ENCODE data around the gene GPM6B.

Gene GPM6B

DNA sequence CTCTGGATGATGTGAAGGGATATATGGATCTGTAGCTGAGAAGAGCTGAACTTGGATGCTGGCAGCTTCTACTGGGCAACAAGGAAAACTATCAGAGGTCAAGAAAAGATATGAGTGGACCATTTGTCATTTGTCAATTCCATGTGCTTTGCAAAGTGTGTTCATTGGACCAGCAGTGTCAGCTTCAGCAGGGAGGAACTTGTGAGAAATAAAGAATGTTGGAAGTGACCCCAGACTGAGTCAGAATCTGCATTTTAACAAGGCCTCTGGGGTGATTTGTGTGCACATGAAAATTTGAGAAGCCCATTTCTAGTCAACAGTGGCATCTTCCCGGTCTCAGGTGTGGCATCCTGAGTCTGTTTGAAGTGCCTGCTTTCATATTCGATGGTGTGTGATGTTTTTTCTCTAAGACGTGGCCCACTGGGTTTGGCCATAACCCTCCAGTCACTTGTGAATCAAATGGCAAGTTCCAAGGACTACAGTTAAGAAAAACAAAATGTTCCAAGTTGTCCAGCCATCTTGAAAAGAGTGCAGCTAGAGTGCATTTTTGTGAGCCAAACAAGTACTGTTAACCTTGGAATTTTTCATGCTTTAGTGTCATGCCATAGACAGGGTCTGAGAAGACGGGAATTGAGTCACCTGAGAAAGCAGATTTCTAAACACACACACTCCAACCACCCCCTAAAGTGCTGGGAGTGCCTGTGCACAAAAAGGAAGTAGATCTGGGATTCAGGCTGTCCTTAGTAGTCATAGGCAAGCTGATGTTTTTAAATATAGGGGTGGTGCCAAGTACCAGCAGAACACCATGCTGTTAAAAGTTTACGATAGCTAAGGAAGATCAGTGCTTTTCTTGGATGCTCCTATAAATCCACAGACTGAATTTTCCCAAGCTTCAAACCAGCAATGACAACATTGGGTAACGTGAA lies 26.4 kb downstream of the GPM6B start:
- Histone ChIP-seq H3K36me3 (ENCODE audit: control insufficient read depth, low read length) (no peaks in the 10 kb centered on the region), H3K4me1 (ENCODE audit: control insufficient read depth, low read length) (peaks cover 14% of the 10 kb centered on the region), H3K4me2 (ENCODE audit: low read length) (no peak overlapping the region), H3K9me3 (ENCODE audit: control insufficient read depth, insufficient read depth, low read length) (no peaks in the 10 kb centered on the region), H4K20me1 (ENCODE audit: control insufficient read depth, insufficient read depth, low read depth, low read length) (no peaks in the 10 kb centered on the region), H3K9me2 (replicated peaks; ENCODE audit: control insufficient read depth, low read length) (no peaks in the 10 kb centered on the region), H3K4me3 (ENCODE audit: low read length) (no peak overlapping the region), H3K27ac (ENCODE audit: low read depth, low read length) (no peak overlapping the region), H3K27me3 (ENCODE audit: control insufficient read depth, low read length) (no peaks in the 10 kb centered on the region), H3K79me2 (ENCODE audit: control insufficient read depth, low read length) (no peaks in the 10 kb centered on the region), H3F3A (ENCODE audit: control insufficient read depth, insufficient read depth) (no peaks in the 10 kb centered on the region)
- TF ChIP-seq, protein P1, sequence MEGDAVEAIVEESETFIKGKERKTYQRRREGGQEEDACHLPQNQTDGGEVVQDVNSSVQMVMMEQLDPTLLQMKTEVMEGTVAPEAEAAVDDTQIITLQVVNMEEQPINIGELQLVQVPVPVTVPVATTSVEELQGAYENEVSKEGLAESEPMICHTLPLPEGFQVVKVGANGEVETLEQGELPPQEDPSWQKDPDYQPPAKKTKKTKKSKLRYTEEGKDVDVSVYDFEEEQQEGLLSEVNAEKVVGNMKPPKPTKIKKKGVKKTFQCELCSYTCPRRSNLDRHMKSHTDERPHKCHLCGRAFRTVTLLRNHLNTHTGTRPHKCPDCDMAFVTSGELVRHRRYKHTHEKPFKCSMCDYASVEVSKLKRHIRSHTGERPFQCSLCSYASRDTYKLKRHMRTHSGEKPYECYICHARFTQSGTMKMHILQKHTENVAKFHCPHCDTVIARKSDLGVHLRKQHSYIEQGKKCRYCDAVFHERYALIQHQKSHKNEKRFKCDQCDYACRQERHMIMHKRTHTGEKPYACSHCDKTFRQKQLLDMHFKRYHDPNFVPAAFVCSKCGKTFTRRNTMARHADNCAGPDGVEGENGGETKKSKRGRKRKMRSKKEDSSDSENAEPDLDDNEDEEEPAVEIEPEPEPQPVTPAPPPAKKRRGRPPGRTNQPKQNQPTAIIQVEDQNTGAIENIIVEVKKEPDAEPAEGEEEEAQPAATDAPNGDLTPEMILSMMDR (IDR thresholded peaks at IDR 0.05; ENCODE audit: low read depth, low read length, poor library complexity, severe bottlenecking), result no peak
- no peak for TF ChIP-seq EZH2phosphoT487 (IDR thresholded peaks at IDR 0.05; ENCODE audit: borderline replicate concordance, low read length)

GRCh38 chrX:13786048-13786447 lies 30.8 kb downstream of the GPM6B start:
- H3F3A ChIP-seq (ENCODE audit: control insufficient read depth, insufficient read depth), result no peaks in the 10 kb centered on the region
- 0 out of 2 replicates have a peak, but pooled peaks cover under 1% of the 10 kb centered on the region for H3K4me1 ChIP-seq (ENCODE audit: control insufficient read depth, low read length)
- no peak overlapping the region for H3K4me3 ChIP-seq (ENCODE audit: low read length)
- no peaks in the 10 kb centered on the region for H3K9me2 ChIP-seq (replicated peaks; ENCODE audit: control insufficient read depth, low read length)
- no peaks in the 10 kb centered on the region for H3K79me2 ChIP-seq (ENCODE audit: control insufficient read depth, low read length)
- H3K36me3 ChIP-seq (ENCODE audit: control insufficient read depth, low read length), result no peaks in the 10 kb centered on the region
- no peaks in the 10 kb centered on the region for H3K27me3 ChIP-seq (ENCODE audit: control insufficient read depth, low read length)
- no peaks in the 10 kb centered on the region for H3K9me3 ChIP-seq (ENCODE audit: control insufficient read depth, insufficient read depth, low read length)
- no peaks in the 10 kb centered on the region for H4K20me1 ChIP-seq (ENCODE audit: control insufficient read depth, insufficient read depth, low read depth, low read length)
- TF ChIP-seq, protein P1 (IDR thresholded peaks at IDR 0.05; ENCODE audit: low read depth, low read length, poor library complexity, severe bottlenecking), result no peak
- TF ChIP-seq EZH2phosphoT487 (IDR thresholded peaks at IDR 0.05; ENCODE audit: borderline replicate concordance, low read length), result no peak
- H3K27ac ChIP-seq (ENCODE audit: low read depth, low read length), result no peak overlapping the region
- H3K4me2 ChIP-seq (ENCODE audit: low read length), result no peak overlapping the region

- no peak overlapping the region for H3K27ac ChIP-seq (ENCODE audit: low read depth, low read length)
- no peaks in the 10 kb centered on the region for H3K9me3 ChIP-seq (ENCODE audit: control insufficient read depth, insufficient read depth, low read length)
- no peaks in the 10 kb centered on the region for H3K79me2 ChIP-seq (ENCODE audit: control insufficient read depth, low read length)
- H3K4me3 ChIP-seq (ENCODE audit: low read length), result no peak overlapping the region
- H3F3A ChIP-seq (ENCODE audit: control insufficient read depth, insufficient read depth), result no peaks in the 10 kb centered on the region
- peaks cover 8% of the 10 kb centered on the region for H3K4me1 ChIP-seq (ENCODE audit: control insufficient read depth, low read length)
- no peaks in the 10 kb centered on the region for H4K20me1 ChIP-seq (ENCODE audit: control insufficient read depth, insufficient read depth, low read depth, low read length)
- TF ChIP-seq, protein P1 (IDR thresholded peaks at IDR 0.05; ENCODE audit: low read depth, low read length, poor library complexity, severe bottlenecking), result no peak
- no peak for TF ChIP-seq EZH2phosphoT487 (IDR thresholded peaks at IDR 0.05; ENCODE audit: borderline replicate concordance, low read length)
- no peaks in the 10 kb centered on the region for H3K27me3 ChIP-seq (ENCODE audit: control insufficient read depth, low read length)
- peaks cover 1% of the 10 kb centered on the region; the same call in 1 of the 2 replicates for H3K36me3 ChIP-seq (ENCODE audit: control insufficient read depth, low read length)
- no peaks in the 10 kb centered on the region for H3K9me2 ChIP-seq (replicated peaks; ENCODE audit: control insufficient read depth, low read length)
- no peak overlapping the region for H3K4me2 ChIP-seq (ENCODE audit: low read length)
Measured at GRCh38 chrX:13780868-13781427, 35.9 kb downstream of the GPM6B start.
